Right atrium auricular region (tissue), 2 donors: ENCODE data around the gene PTGES2. TPM values are rescaled to one million over a fixed set of nuclear protein-coding genes. Genes with fewer than 3 reads are reported as not detected.

ENCODE experiments used
- DNase-seq: peaks from one replicate; pipeline ENCODE4 v3.0.0-alpha.2; 2019; ENCODE audit warnings: low spot score
- H3K27ac ChIP-seq, 2 donors: fragments of 200-600 bp; sonication (generic); 1 replicate in 1 of 2; 2 replicates in 1 of 2; pipeline ENCODE4 v1.5.1; 2016 to 2019
- H3K27me3 ChIP-seq, 2 donors: fragments of 200-600 bp; sonication (generic); one replicate each; pipeline versions ENCODE4 v1.5.1 to v1.6.0; 2017 to 2019
- H3K36me3 ChIP-seq: fragments of 200-600 bp; sonication (generic); one replicate; pipeline ENCODE4 v1.5.1; 2016
- H3K4me1 ChIP-seq, 2 donors: fragments of 200-600 bp; sonication (generic); one replicate each; pipeline versions ENCODE4 v1.5.1 to v1.6.0; 2017 to 2019
- H3K4me3 ChIP-seq, 2 donors: fragments of 200-600 bp; sonication (generic); 1 replicate in 1 of 2; 2 replicates in 1 of 2; pipeline ENCODE4 v1.5.1; 2017 to 2019; ENCODE audit warnings: mild to moderate bottlenecking in 1 of 2, moderate library complexity in 1 of 2
- H3K9me3 ChIP-seq, 2 donors: fragments of 200-600 bp; sonication (generic); one replicate each; pipeline ENCODE4 v1.5.1; 2019
- total RNA-seq, 2 donors: library from RNA; depleted of rRNA; stranded (reverse); fragments of >200 nt; gene quantifications; one replicate each; pipeline ENCODE4 v1.1.0, GENCODE V29; 2016
- TF ChIP-seq, protein P1 (sequence below), 2 donors: fragments of 200-600 bp; sonication (generic); IDR thresholded peaks; one replicate each; pipeline ENCODE4 v1.5.1; 2019; ENCODE audit warnings: antibody characterized with exemption in 2 of 2

The PTGES2 gene
- total RNA-seq, 2 donors from 2014 or later: 114 to 118 TPM

DNA sequence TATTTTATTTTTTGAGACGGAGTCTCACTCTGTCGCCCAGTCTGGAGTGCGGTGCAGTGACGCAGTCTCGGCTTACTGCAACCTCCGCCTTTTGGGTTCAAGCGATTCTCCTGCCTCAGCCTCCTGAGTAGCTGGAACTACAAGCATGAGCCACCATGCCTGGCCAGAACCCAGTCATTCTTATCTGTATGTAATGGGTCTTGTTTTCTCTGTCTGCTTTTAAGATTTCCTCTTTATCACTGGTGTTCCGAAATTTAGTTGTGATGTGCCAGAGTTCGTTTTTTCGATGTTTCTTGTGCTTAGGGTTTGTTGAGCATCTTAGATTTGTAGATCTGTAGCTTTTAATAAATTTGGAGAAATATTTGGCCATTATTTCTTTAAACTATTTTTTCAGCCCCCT lies 40.3 kb downstream of the PTGES2 start:
- no peaks in the 10 kb centered on the region for H3K27me3 ChIP-seq
- no peaks in the 10 kb centered on the region for H3K9me3 ChIP-seq
- no peak overlapping the region for H3K4me3 ChIP-seq
- peaks cover 0 to 18% of the 10 kb centered on the region in 2 donors for H3K4me1 ChIP-seq
- TF ChIP-seq, protein P1, sequence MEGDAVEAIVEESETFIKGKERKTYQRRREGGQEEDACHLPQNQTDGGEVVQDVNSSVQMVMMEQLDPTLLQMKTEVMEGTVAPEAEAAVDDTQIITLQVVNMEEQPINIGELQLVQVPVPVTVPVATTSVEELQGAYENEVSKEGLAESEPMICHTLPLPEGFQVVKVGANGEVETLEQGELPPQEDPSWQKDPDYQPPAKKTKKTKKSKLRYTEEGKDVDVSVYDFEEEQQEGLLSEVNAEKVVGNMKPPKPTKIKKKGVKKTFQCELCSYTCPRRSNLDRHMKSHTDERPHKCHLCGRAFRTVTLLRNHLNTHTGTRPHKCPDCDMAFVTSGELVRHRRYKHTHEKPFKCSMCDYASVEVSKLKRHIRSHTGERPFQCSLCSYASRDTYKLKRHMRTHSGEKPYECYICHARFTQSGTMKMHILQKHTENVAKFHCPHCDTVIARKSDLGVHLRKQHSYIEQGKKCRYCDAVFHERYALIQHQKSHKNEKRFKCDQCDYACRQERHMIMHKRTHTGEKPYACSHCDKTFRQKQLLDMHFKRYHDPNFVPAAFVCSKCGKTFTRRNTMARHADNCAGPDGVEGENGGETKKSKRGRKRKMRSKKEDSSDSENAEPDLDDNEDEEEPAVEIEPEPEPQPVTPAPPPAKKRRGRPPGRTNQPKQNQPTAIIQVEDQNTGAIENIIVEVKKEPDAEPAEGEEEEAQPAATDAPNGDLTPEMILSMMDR (IDR thresholded peaks at IDR 0.05): no peak
- H3K36me3 ChIP-seq: no peaks in the 10 kb centered on the region
- no peak for DNase-seq
- no peak overlapping the region for H3K27ac ChIP-seq

DNA sequence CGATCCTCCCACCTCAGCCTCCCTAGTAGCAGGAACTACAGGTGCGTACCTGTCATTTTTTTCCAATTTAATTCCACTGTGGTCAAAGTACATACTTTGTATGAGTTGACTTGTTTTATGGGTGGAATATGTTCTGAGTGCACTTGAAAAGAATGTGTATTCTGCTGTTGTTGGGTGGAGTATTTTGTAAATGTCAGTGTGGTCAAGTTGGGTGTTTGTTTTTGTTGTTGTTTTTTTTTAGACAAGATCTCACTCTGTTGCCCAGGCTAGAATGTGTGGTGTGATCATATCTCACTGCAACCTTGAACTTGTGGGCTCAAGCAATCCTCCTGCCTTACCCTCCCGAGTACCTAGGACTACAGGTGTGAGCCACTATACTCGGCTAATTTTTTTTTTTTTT lies 41.6 kb downstream of the PTGES2 start:
- no peak for DNase-seq
- Histone ChIP-seq H3K27ac (no peak overlapping the region), H3K4me1 (peaks cover 0 to 18% of the 10 kb centered on the region in 2 donors), H3K27me3 (no peaks in the 10 kb centered on the region), H3K4me3 (no peak overlapping the region), H3K9me3 (no peaks in the 10 kb centered on the region), H3K36me3 (no peaks in the 10 kb centered on the region)
- TF ChIP-seq, protein P1 (IDR thresholded peaks at IDR 0.05): no peak

DNA sequence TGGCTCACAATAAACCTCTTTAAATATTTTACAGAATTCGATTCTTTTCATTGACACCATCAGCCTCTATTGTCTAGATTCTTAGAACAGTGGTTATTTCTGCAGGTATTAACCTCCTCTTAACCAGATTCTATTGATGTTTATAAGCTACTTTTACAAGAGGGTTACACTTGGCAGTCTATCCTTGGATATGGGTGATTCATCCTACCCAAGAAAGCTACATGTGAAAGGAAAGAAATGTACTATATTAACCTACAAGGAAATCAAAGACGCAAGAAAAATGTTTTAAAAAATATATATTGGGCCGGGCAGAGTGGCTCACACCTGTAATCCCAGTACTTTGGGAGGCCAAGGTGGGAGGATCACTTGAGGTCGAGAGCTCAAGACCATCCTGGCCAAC lies 42.8 kb downstream of the PTGES2 start:
- Histone ChIP-seq H3K4me1 (peaks cover 0 to 21% of the 10 kb centered on the region in 2 donors), H3K27ac (no peak overlapping the region), H3K27me3 (no peaks in the 10 kb centered on the region), H3K36me3 (no peaks in the 10 kb centered on the region), H3K9me3 (no peaks in the 10 kb centered on the region), H3K4me3 (no peak overlapping the region)
- no peak for DNase-seq
- TF ChIP-seq, protein P1 (IDR thresholded peaks at IDR 0.05): no peak

DNA sequence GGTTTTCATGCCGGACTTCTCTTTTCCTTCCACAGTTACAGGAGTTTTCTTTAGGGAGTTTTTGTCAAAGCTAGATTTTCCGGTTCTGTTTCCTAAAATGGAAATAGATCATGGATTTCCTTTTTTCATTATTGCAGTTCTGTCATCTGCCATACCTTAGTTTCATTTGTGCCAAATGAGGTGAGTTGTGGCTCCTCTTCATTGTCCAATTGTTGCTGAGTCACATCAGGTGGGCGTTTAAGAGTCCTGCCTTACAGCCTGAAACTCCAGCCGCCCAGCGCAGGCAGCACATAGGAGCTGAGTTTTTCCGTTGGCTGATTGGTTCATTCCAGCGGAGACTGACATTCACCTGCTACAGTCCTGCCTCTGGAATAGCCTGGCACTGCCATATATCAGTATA lies 45.4 kb downstream of the PTGES2 start:
- H3K4me3 ChIP-seq: no peak overlapping the region
- no peak for DNase-seq
- peak overlapping the region; percentile 41 to 43 for H3K27ac ChIP-seq
- TF ChIP-seq, protein P1 (IDR thresholded peaks at IDR 0.05): no peak
- H3K27me3 ChIP-seq: no peaks in the 10 kb centered on the region
- H3K9me3 ChIP-seq: no peaks in the 10 kb centered on the region
- H3K4me1 ChIP-seq: peaks cover 0 to 37% of the 10 kb centered on the region in 2 donors
- H3K36me3 ChIP-seq: no peaks in the 10 kb centered on the region

DNA sequence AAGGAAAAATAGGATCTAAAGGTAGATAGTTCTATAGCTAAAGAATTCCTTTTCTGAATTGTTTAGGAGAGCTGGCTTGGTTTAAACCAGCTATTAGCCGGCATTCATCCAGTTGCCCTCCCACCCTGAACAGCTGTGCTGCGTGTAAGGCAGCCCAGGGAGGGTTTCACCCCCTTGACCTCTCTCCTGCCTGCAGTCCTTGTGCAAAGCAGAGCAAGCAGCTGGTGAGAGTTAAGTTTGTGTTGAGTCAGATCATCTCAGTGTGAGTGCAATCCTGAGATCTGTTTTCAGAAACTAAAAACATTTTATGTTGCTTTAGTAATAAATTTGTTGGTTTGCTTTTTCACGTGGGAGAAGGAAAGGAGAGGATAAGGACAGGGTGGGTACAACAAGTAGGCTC lies 46.5 kb downstream of the PTGES2 start:
- Histone ChIP-seq H3K4me3 (no peak overlapping the region), H3K27ac (peak overlapping the region; percentile 41 to 43), H3K9me3 (no peaks in the 10 kb centered on the region), H3K4me1 (peaks cover 0 to 39% of the 10 kb centered on the region in 2 donors), H3K36me3 (no peaks in the 10 kb centered on the region), H3K27me3 (no peaks in the 10 kb centered on the region)
- DNase-seq: no peak
- TF ChIP-seq, protein P1 (IDR thresholded peaks at IDR 0.05): no peak

DNA sequence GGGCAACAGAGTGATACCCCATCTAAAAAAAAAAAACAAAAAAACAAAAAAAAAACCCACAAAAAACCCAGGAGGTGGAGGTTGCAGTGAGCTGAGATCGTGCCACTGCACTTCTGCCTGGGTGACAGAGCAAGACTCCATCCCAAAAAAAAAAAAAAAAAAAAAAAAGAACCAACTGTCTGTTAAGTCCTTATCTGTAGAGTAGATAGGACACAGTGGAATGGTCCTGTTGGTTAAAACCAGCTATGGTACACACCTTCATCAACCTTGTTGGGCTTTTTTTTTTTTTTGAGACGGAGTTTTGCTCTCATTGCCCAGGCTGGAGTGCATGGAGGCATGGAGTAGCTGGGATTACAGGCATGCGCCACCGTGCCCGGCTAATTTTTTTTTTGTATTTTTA lies 47.3 kb downstream of the PTGES2 start:
- Histone ChIP-seq H3K4me3 (no peak overlapping the region), H3K4me1 (peaks cover 0 to 44% of the 10 kb centered on the region in 2 donors), H3K36me3 (no peaks in the 10 kb centered on the region), H3K27ac (no peak overlapping the region), H3K9me3 (no peaks in the 10 kb centered on the region), H3K27me3 (no peaks in the 10 kb centered on the region)
- no peak for DNase-seq
- TF ChIP-seq, protein P1 (IDR thresholded peaks at IDR 0.05): no peak
